ENCODE results near the gene MDM2. TPM values are rescaled to one million over a fixed set of nuclear protein-coding genes. Genes with fewer than 3 reads are reported as not detected.

MDM2 gene
- total and polyA plus RNA-seq, 11 donors = 16.2 to 78.8 (median 49.0) TPM

- intact Hi-C loops (cut with DNase I) = no loop called here
- H3K4me1 ChIP-seq = no peaks in the 10 kb centered on the region
- H3K9me3 ChIP-seq = no peaks in the 10 kb centered on the region
- TF ChIP-seq CTCF (IDR thresholded peaks at IDR 0.05) = no peak
- no peak for TF ChIP-seq POLR2A (IDR thresholded peaks at IDR 0.05)
- ATAC-seq (no peak), DNase-seq (no peak)
- H3K36me3 ChIP-seq = peaks cover 0 to 6% (median 0%) of the 10 kb centered on the region in 9 donors
- no peaks in the 10 kb centered on the region for H3K27me3 ChIP-seq
- H3K27ac ChIP-seq = no peak overlapping the region
- WGBS, 4 donors = 76 to 94% (median 88%) methylated on average over 2 of the region's 2 CpGs
- H3K4me3 ChIP-seq = no peak overlapping the region
Observed at GRCh38 chr12:68854078-68854468, 46.1 kb downstream of the MDM2 start.

- intact Hi-C loops (cut with DNase I) = no loop called here
- DNase-seq = no peak
- Histone ChIP-seq H3K36me3 (peaks cover 0 to 6% (median 0%) of the 10 kb centered on the region in 9 donors), H3K27me3 (no peaks in the 10 kb centered on the region), H3K9me3 (no peaks in the 10 kb centered on the region), H3K4me3 (no peak overlapping the region), H3K27ac (no peak overlapping the region), H3K4me1 (no peaks in the 10 kb centered on the region)
- ATAC-seq = no peak
- TF ChIP-seq POLR2A (IDR thresholded peaks at IDR 0.05) (no peak), CTCF (IDR thresholded peaks at IDR 0.05) (no peak)
- 91 to 96% (median 91%) methylated on average over 3 of the region's 3 CpGs for WGBS, 4 donors
Observed at GRCh38 chr12:68854554-68854953, 46.6 kb downstream of the MDM2 start.

GRCh38 chr12:68855111-68855510, 47.1 kb downstream of the MDM2 start:
- Histone ChIP-seq H3K4me1 (no peaks in the 10 kb centered on the region), H3K27me3 (no peaks in the 10 kb centered on the region), H3K36me3 (peaks cover 0 to 6% (median 0%) of the 10 kb centered on the region in 9 donors), H3K27ac (no peak overlapping the region), H3K4me3 (no peak overlapping the region), H3K9me3 (no peaks in the 10 kb centered on the region)
- intact Hi-C loops (cut with DNase I) = no loop called here
- TF ChIP-seq POLR2A (IDR thresholded peaks at IDR 0.05) (no peak), CTCF (IDR thresholded peaks at IDR 0.05) (no peak)
- ATAC-seq (no peak), DNase-seq (no peak)
- 87 to 94% (median 91%) methylated on average over 3 of the region's 3 CpGs for WGBS, 4 donors

GRCh38 chr12:68855771-68856170, 47.8 kb downstream of the MDM2 start:
- peaks cover 0 to 6% (median 0%) of the 10 kb centered on the region in 9 donors for H3K36me3 ChIP-seq
- H3K27ac ChIP-seq = no peak overlapping the region
- no peaks in the 10 kb centered on the region for H3K9me3 ChIP-seq
- intact Hi-C loops (cut with DNase I) = no loop called here
- no peak for TF ChIP-seq POLR2A (IDR thresholded peaks at IDR 0.05)
- TF ChIP-seq CTCF (IDR thresholded peaks at IDR 0.05) = no peak
- ATAC-seq (no peak), DNase-seq (no peak)
- no peak overlapping the region for H3K4me3 ChIP-seq
- H3K4me1 ChIP-seq = no peaks in the 10 kb centered on the region
- WGBS, 4 donors = 95 to 98% (median 96%) methylated on average over 8 of the region's 8 CpGs
- H3K27me3 ChIP-seq = no peaks in the 10 kb centered on the region

Data from heart left ventricle (tissue), 16 donors.